Liver (tissue), 9 donors: Measurements from ENCODE around the gene RPS6KA5. TPM values are rescaled to one million over a fixed set of nuclear protein-coding genes. Genes with fewer than 3 reads are reported as not detected.

Experiments used
- DNase-seq: peaks from one replicate; pipeline ENCODE4 v3.0.0-alpha.2; 2017; ENCODE audit warnings: low spot score
- H3K27ac ChIP-seq, 2 donors: one replicate each; pipeline ENCODE4 v1.7.0; 2013; ENCODE audit warnings: inconsistent platforms in 2 of 2, low read length in 2 of 2, control low read depth in 1 of 2, low read depth in 1 of 2, mild to moderate bottlenecking in 1 of 2
- H3K27me3 ChIP-seq, 4 donors: one replicate each; pipeline versions ENCODE4 v1.6.1 to v1.7.0; 2013; ENCODE audit warnings: low read length in 3 of 4, inconsistent platforms in 1 of 4, mild to moderate bottlenecking in 1 of 4, moderate library complexity in 1 of 4; ENCODE audit not compliant: control insufficient read depth in 4 of 4, insufficient read depth in 4 of 4
- H3K36me3 ChIP-seq, 4 donors: one replicate each; pipeline versions ENCODE4 v1.6.1 to v1.7.0; 2013; ENCODE audit warnings: low read length in 3 of 4, mild to moderate bottlenecking in 3 of 4, low read depth in 1 of 4, moderate library complexity in 1 of 4; ENCODE audit not compliant: control insufficient read depth in 4 of 4, insufficient read depth in 3 of 4
- H3K4me1 ChIP-seq, 4 donors: one replicate each; pipeline versions ENCODE4 v1.6.1 to v1.7.0; 2013; ENCODE audit warnings: low read length in 3 of 4, mild to moderate bottlenecking in 3 of 4, moderate library complexity in 1 of 4; ENCODE audit not compliant: control insufficient read depth in 4 of 4, insufficient read depth in 4 of 4
- H3K4me3 ChIP-seq, 3 donors: one replicate each; pipeline versions ENCODE4 v1.6.1 to v1.7.0; 2013; ENCODE audit warnings: low read length in 3 of 3, control low read depth in 1 of 3, low read depth in 1 of 3, mild to moderate bottlenecking in 1 of 3
- H3K9ac ChIP-seq, 2 donors: one replicate each; pipeline ENCODE4 v1.7.0; 2013; ENCODE audit warnings: low read length in 2 of 2, mild to moderate bottlenecking in 2 of 2, moderate library complexity in 2 of 2, control low read depth in 1 of 2, low read depth in 1 of 2
- H3K9me3 ChIP-seq, 4 donors: one replicate each; pipeline versions ENCODE4 v1.6.1 to v1.7.0; 2013; ENCODE audit warnings: low read length in 3 of 4; ENCODE audit not compliant: control insufficient read depth in 4 of 4
- ATF3 ChIP-seq: IDR thresholded peaks from 2 replicates; pipeline ENCODE4 v1.6.1; 2016; ENCODE audit warnings: antibody characterized with exemption
- CTCF ChIP-seq: fragments of 150-350 bp; IDR thresholded peaks from 2 replicates; pipeline ENCODE4 v1.5.1; 2017; ENCODE audit warnings: improper control_type of control experiment, low read depth, low read length; ENCODE audit not compliant: missing input control
- EGR1 ChIP-seq, 2 donors: IDR thresholded peaks; 2 replicates each; pipeline ENCODE4 v1.6.1; 2016 to 2018; ENCODE audit warnings: antibody characterized with exemption in 2 of 2, low read depth in 2 of 2
- FOXA1 ChIP-seq: IDR thresholded peaks from 2 replicates; pipeline ENCODE4 v1.6.1; 2016; ENCODE audit warnings: antibody characterized with exemption
- FOXA2 ChIP-seq: IDR thresholded peaks from 2 replicates; pipeline ENCODE4 v1.6.1; 2016; ENCODE audit warnings: antibody characterized with exemption
- GABPA ChIP-seq, 2 donors: IDR thresholded peaks in 1 of 2; conservative IDR thresholded peaks in 1 of 2; 2 replicates each; pipeline ENCODE4 v1.6.1; 2016; ENCODE audit warnings: antibody characterized with exemption in 2 of 2, mild to moderate bottlenecking in 1 of 2, moderate library complexity in 1 of 2
- HNF4A ChIP-seq, 2 donors: conservative IDR thresholded peaks; 2 replicates each; pipeline ENCODE4 v1.6.1; 2016; ENCODE audit warnings: antibody characterized with exemption in 2 of 2, mild to moderate bottlenecking in 2 of 2
- HNF4G ChIP-seq: IDR thresholded peaks from 2 replicates; pipeline ENCODE4 v1.6.1; 2016; ENCODE audit warnings: antibody characterized with exemption
- JUND ChIP-seq, 2 donors: IDR thresholded peaks; 2 replicates each; pipeline ENCODE4 v1.6.1; 2016; ENCODE audit warnings: antibody characterized with exemption in 2 of 2
- MAX ChIP-seq: IDR thresholded peaks from 2 replicates; pipeline ENCODE4 v1.6.1; 2016; ENCODE audit warnings: antibody characterized with exemption
- NR2F2 ChIP-seq: IDR thresholded peaks from 2 replicates; pipeline ENCODE4 v1.6.1; 2016; ENCODE audit warnings: antibody characterized with exemption
- RAD21 ChIP-seq, 2 donors: IDR thresholded peaks; 2 replicates each; pipeline ENCODE4 v1.6.1; 2016; ENCODE audit warnings: antibody characterized with exemption in 2 of 2, mild to moderate bottlenecking in 2 of 2
- REST ChIP-seq: IDR thresholded peaks from 2 replicates; pipeline ENCODE4 v1.6.1; 2016; ENCODE audit warnings: antibody characterized with exemption, mild to moderate bottlenecking
- RXRA ChIP-seq, 2 donors: IDR thresholded peaks; 2 replicates each; pipeline ENCODE4 v1.6.1; 2017 to 2018; ENCODE audit warnings: antibody characterized with exemption in 2 of 2, mild to moderate bottlenecking in 1 of 2
- SP1 ChIP-seq: IDR thresholded peaks from 2 replicates; pipeline ENCODE4 v1.6.1; 2018; ENCODE audit warnings: antibody characterized with exemption, mild to moderate bottlenecking
- TAF1 ChIP-seq: conservative IDR thresholded peaks from 2 replicates; pipeline ENCODE4 v1.6.1; 2016; ENCODE audit warnings: antibody characterized with exemption, mild to moderate bottlenecking
- YY1 ChIP-seq: IDR thresholded peaks from 2 replicates; pipeline ENCODE4 v1.6.1; 2016; ENCODE audit warnings: antibody characterized with exemption, mild to moderate bottlenecking
- ZBTB33 ChIP-seq: IDR thresholded peaks from 2 replicates; pipeline ENCODE4 v1.6.1; 2016; ENCODE audit warnings: antibody characterized with exemption
- WGBS: extraction: QIAGEN DNeasy Blood & Tissue Kit; methylation state at CpG from one replicate; pipeline ENCODE4 v1.1.7; 2013; 5-methylcytosine and 5-hydroxymethylcytosine counted together
- polyA plus RNA-seq, 2 donors: library from polyadenylated mRNA; stranded (reverse) in 1 of 2; unstranded in 1 of 2; fragments of 200-250 nt in 1 of 2; fragments of >200 nt in 1 of 2; fragmentation: Nextera tagmentation in 1 of 2; extraction: Ambion mirVana in 1 of 2; gene quantifications; one replicate each; pipeline versions ENCODE4 v1.2.1 to v1.2.3, GENCODE V29; 2013 to 2015
- total RNA-seq, 2 donors: library from RNA; depleted of rRNA; stranded (reverse); fragments of >200 nt; gene quantifications; one replicate each; pipeline ENCODE4 v1.2.3, GENCODE V29; 2014
- donor health status: healthy.
- donor health status: healthy.
- donor health status: healthy.
- donor health status: healthy.
- donor health status: healthy.

RPS6KA5 gene
- total and polyA plus RNA-seq, 4 donors, result 0.52 to 2.3 (median 1.3) TPM

- TF ChIP-seq ATF3 (no peak), TAF1 (no peak), FOXA1 (no peak)
Observed at GRCh38 chr14:90811641-90812040, 248.8 kb downstream of the RPS6KA5 start (continued).

GRCh38 chr14:90810806-90811205, 249.6 kb downstream of the RPS6KA5 start:
- Histone ChIP-seq H3K27me3 (no peaks in the 10 kb centered on the region), H3K36me3 (no peaks in the 10 kb centered on the region), H3K27ac (no peak overlapping the region), H3K9me3 (no peaks in the 10 kb centered on the region), H3K9ac (no peak overlapping the region), H3K4me3 (no peak overlapping the region), H3K4me1 (peaks cover 46 to 87% (median 75%) of the 10 kb centered on the region in 4 donors)
- 76% methylated on average over 5 of the region's 5 CpGs for WGBS
- no peak for TF ChIP-seq ATF3
- no peak for TF ChIP-seq SP1
- no peak for TF ChIP-seq CTCF
- TF ChIP-seq ZBTB33, result no peak
- TF ChIP-seq RXRA (IDR thresholded peaks at IDR 0.05), result no peak
- TF ChIP-seq YY1, result no peak
- TF ChIP-seq HNF4G, result no peak
- no peak for TF ChIP-seq TAF1
- TF ChIP-seq NR2F2, result no peak
- TF ChIP-seq FOXA2, result no peak
- TF ChIP-seq REST, result no peak
- no peak for TF ChIP-seq GABPA (IDR thresholded peaks at IDR 0.05 in 1 of 2, conservative IDR thresholded peaks at IDR 0.05 in 1 of 2)
- no peak for TF ChIP-seq MAX
- TF ChIP-seq RAD21 (IDR thresholded peaks at IDR 0.05), result no peak
- TF ChIP-seq FOXA1, result no peak
- no peak for TF ChIP-seq JUND (IDR thresholded peaks at IDR 0.05)
- no peak for TF ChIP-seq HNF4A (conservative IDR thresholded peaks at IDR 0.05)
- TF ChIP-seq EGR1 (IDR thresholded peaks at IDR 0.05; ENCODE audit: low read depth in 2 of 2), result no peak
- DNase-seq, result no peak
